PFSK-1 (cell line): ENCODE results near the gene NCAPH2.

Experiments
- FOXP2 ChIP-seq: optimal IDR thresholded peaks from 2 replicates; pipeline ENCODE3; 2011; ENCODE audit warnings: borderline replicate concordance, control low read depth, inconsistent platforms; ENCODE audit not compliant: insufficient read depth; ENCODE audit errors: extremely low read length, extremely low read depth
- SIN3A ChIP-seq: IDR thresholded peaks from 2 replicates; pipeline ENCODE4 v1.6.1; 2012; ENCODE audit warnings: mild to moderate bottlenecking, low read length, moderate library complexity, borderline replicate concordance; ENCODE audit not compliant: insufficient read depth

The NCAPH2 gene

GRCh38 chr22:50574383-50574755 lies 66.3 kb downstream of the NCAPH2 start:
- TF ChIP-seq SIN3A (no peak), FOXP2 (no peak)
